Measurements from ENCODE around the gene MAGI2. TPM values are rescaled to one million over a fixed set of nuclear protein-coding genes. Genes with fewer than 3 reads are reported as not detected.

The MAGI2 gene
- total and polyA plus RNA-seq, 2 donors (not counting 3 experiments of a cell fraction or from before 2014, with no cell fraction given): 0.28 to 6.0 TPM

DNA sequence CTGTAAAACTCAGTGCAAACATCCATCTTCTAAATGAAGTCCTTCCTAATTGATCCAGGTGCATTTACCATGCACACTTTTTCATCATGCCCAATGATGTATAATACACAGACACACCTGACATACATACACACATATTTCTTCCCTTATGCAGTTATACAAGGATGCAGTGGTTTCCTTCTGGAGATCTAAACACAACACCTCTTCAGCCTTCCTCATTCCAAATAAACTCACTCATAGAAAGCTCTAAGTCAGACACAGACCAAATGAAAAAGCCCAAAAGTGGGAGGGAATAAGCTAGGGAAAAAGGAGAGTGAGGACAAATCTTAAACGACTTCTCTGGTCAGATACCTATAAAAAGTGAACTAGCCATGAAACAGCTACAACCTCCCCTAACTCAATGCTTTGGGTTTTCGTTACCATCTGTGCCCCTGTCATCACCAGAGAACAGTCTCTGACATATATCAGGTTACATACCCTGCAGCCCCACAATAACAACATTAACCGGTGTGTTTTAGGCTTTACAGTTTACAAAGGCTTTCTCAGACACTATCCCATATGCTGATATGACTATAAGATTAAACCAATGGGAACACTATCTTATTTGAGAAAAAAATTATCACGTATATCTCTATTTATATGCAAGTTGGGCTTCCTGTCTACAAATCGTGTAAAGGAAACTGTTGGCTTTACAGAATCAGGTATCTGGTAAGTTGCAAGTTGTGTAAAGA lies 979.7 kb downstream of the MAGI2 start:
- no peak for DNase-seq (ENCODE audit: low read depth, low spot score)
- no peaks in the 10 kb centered on the region for H4K20me1 ChIP-seq (replicated peaks; ENCODE audit: control insufficient read depth, extremely low read depth, insufficient read depth, low read length)
- dilution Hi-C loops (cut with MboI; ENCODE audit: extremely low pct_ligation_motif_present, low sequenced_read_pairs) (no loop called here), intact Hi-C loops (cut with micrococcal nuclease) (no loop called here)
- H3K4me2 ChIP-seq (ENCODE audit: insufficient read depth, low read length): no peak overlapping the region
- no peak overlapping the region for H3K4me3 ChIP-seq (replicated peaks in 1 of 3; ENCODE audit: insufficient read depth in 1 of 3, low read depth in 1 of 3, low read length in 3 of 3)
- no peaks in the 10 kb centered on the region for H3K36me3 ChIP-seq (ENCODE audit: control insufficient read depth in 2 of 2, extremely low read depth in 1 of 2, insufficient read depth in 2 of 2, low read length in 2 of 2)
- TF ChIP-seq FOS (IDR thresholded peaks at IDR 0.05; ENCODE audit: borderline replicate concordance, insufficient read depth, low read length): no peak
- no peak for TF ChIP-seq POLR2A (IDR thresholded peaks at IDR 0.05; ENCODE audit: low read depth, low read length)
- TF ChIP-seq EZH2 (IDR thresholded peaks at IDR 0.05; ENCODE audit: borderline replicate concordance, low read depth, low read length, severe bottlenecking): no peak
- no peak for TF ChIP-seq GATA2 (IDR thresholded peaks at IDR 0.05; ENCODE audit: insufficient read depth, insufficient read length, low read depth, low read length)
- TF ChIP-seq JUN (IDR thresholded peaks at IDR 0.05; ENCODE audit: borderline replicate concordance, insufficient read depth, insufficient read length, low read depth): no peak
- TF ChIP-seq, protein P1, sequence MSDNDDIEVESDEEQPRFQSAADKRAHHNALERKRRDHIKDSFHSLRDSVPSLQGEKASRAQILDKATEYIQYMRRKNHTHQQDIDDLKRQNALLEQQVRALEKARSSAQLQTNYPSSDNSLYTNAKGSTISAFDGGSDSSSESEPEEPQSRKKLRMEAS (IDR thresholded peaks at IDR 0.05; ENCODE audit: insufficient read depth, insufficient read length): no peak
- no peak for TF ChIP-seq POLR2AphosphoS5 (IDR thresholded peaks at IDR 0.05; ENCODE audit: insufficient read depth, low read depth, low read length)
- TF ChIP-seq MYC (IDR thresholded peaks at IDR 0.05; ENCODE audit: low read depth, low read length): no peak
- TF ChIP-seq, protein P2, sequence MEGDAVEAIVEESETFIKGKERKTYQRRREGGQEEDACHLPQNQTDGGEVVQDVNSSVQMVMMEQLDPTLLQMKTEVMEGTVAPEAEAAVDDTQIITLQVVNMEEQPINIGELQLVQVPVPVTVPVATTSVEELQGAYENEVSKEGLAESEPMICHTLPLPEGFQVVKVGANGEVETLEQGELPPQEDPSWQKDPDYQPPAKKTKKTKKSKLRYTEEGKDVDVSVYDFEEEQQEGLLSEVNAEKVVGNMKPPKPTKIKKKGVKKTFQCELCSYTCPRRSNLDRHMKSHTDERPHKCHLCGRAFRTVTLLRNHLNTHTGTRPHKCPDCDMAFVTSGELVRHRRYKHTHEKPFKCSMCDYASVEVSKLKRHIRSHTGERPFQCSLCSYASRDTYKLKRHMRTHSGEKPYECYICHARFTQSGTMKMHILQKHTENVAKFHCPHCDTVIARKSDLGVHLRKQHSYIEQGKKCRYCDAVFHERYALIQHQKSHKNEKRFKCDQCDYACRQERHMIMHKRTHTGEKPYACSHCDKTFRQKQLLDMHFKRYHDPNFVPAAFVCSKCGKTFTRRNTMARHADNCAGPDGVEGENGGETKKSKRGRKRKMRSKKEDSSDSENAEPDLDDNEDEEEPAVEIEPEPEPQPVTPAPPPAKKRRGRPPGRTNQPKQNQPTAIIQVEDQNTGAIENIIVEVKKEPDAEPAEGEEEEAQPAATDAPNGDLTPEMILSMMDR (IDR thresholded peaks at IDR 0.05; ENCODE audit: extremely low read depth in 1 of 2, insufficient read depth in 1 of 2, low read depth in 1 of 2, low read length in 2 of 2): no peak
- no peaks in the 10 kb centered on the region for H3K27me3 ChIP-seq (ENCODE audit: control insufficient read depth in 2 of 2, insufficient read depth in 2 of 2, low read length in 2 of 2)
- no peak overlapping the region for H3K9ac ChIP-seq (replicated peaks; ENCODE audit: extremely low read depth, insufficient read depth, low read length)
- no peak overlapping the region for H3K27ac ChIP-seq (ENCODE audit: insufficient read depth, low read depth, low read length)
- POLR2A ChIA-PET: no interaction called here
- FAIRE-seq: no peak
- no peaks in the 10 kb centered on the region for H3K9me3 ChIP-seq (replicated peaks; ENCODE audit: control insufficient read depth, insufficient read depth, low read length)
- CTCF ChIA-PET: interaction anchor here (0.6 kb wide), 1 partner anchor 836 kb away, joined by 3 read pairs; no protein-coding TSS in a partner anchor
- no peaks in the 10 kb centered on the region for H3K79me2 ChIP-seq (ENCODE audit: control insufficient read depth, insufficient read depth, low read length)
- BruUV-seq (replicated peaks): no TSS peak
- H3K9me1 ChIP-seq (replicated peaks; ENCODE audit: control insufficient read depth, extremely low read depth, insufficient read depth, low read length): no peaks in the 10 kb centered on the region
- H3K4me1 ChIP-seq (ENCODE audit: control insufficient read depth, extremely low read depth, insufficient read depth, low read length): no peaks in the 10 kb centered on the region
- H2AFZ ChIP-seq (ENCODE audit: low read depth, low read length): no peak overlapping the region
